HG03280 (cell line): ENCODE data around the gene PTDSS2.
"Not testable (repeated sequence)": the region's sequence is repeated elsewhere in the genome, so short reads cannot be mapped to it uniquely, and the experiment has no call there.

Source experiments
- ATAC-seq: cut with Tn5 transposase; IDR thresholded peaks from one replicate; pipeline ENCODE4 v1.9.1; 2021; ENCODE audit warnings: mild to moderate bottlenecking, moderate library complexity; ENCODE audit not compliant: unreplicated experiment

The PTDSS2 gene

GRCh38 chr11:464316-464715 is 14.2 kb downstream of the PTDSS2 start:
- ATAC-seq: no peak

- no peak for ATAC-seq
Observed at GRCh38 chr11:465896-466530, 15.9 kb downstream of the PTDSS2 start.

GRCh38 chr11:468036-468435 is 18.0 kb downstream of the PTDSS2 start:
- ATAC-seq: no peak

GRCh38 chr11:468493-468892 is 18.4 kb downstream of the PTDSS2 start:
- ATAC-seq: no peak

GRCh38 chr11:469026-469683 is 19.1 kb downstream of the PTDSS2 start:
- not testable (repeated sequence) for ATAC-seq

- ATAC-seq: no peak
Observed at GRCh38 chr11:469684-470560, 19.8 kb downstream of the PTDSS2 start.

- no peak for ATAC-seq
Observed at GRCh38 chr11:471468-472145, 21.5 kb downstream of the PTDSS2 start.

GRCh38 chr11:472272-472671 is 22.2 kb downstream of the PTDSS2 start:
- ATAC-seq: no peak

- no peak for ATAC-seq
Observed at GRCh38 chr11:472816-473215, 22.7 kb downstream of the PTDSS2 start.

GRCh38 chr11:473415-473814 is 23.3 kb downstream of the PTDSS2 start:
- no peak for ATAC-seq

GRCh38 chr11:473962-474785 is 24.1 kb downstream of the PTDSS2 start:
- no peak for ATAC-seq

- ATAC-seq: no peak
Observed at GRCh38 chr11:474914-475506, 24.9 kb downstream of the PTDSS2 start.

GRCh38 chr11:475941-476340 is 25.9 kb downstream of the PTDSS2 start:
- ATAC-seq: no peak

GRCh38 chr11:476416-476815 is 26.3 kb downstream of the PTDSS2 start:
- ATAC-seq: no peak

GRCh38 chr11:477052-477715 is 27.1 kb downstream of the PTDSS2 start:
- no peak for ATAC-seq

- ATAC-seq: no peak
Observed at GRCh38 chr11:479311-479710, 29.2 kb downstream of the PTDSS2 start.

GRCh38 chr11:484616-485015 is 34.5 kb downstream of the PTDSS2 start:
- no peak for ATAC-seq

- ATAC-seq: no peak
Observed at GRCh38 chr11:486189-486588, 36.1 kb downstream of the PTDSS2 start.

- ATAC-seq: no peak
Observed at GRCh38 chr11:487571-488021, 37.5 kb downstream of the PTDSS2 start.
